B cell (primary cell): ENCODE data around the gene ANKRD34A. TPM values are rescaled to one million over a fixed set of nuclear protein-coding genes. Genes with fewer than 3 reads are reported as not detected.

Source experiments
- ATAC-seq: fragments of 200-7000 bp; cut with Tn5 transposase; one replicate; pipeline ENCODE4 v1.10.0; 2021; ENCODE audit warnings: low read depth, mild to moderate bottlenecking, moderate number of reproducible peaks, moderate library complexity
- CTCF ChIA-PET: fragments of 350-600 bp; sonication (Branson Sonifier 250); formaldehyde crosslinking; loops from one replicate; lab custom pipeline; 2021; ENCODE audit warnings: antibody characterized with exemption, inconsistent platforms; lab: Charles Lee
- POLR2A ChIA-PET: fragments of 350-600 bp; sonication (Branson Sonifier 250); formaldehyde crosslinking; loops from one replicate; lab custom pipeline; 2021; ENCODE audit warnings: antibody characterized with exemption; lab: Charles Lee
- DNase-seq: peaks from one replicate; pipeline ENCODE4 v3.0.0; 2013
- H2AFZ ChIP-seq: 2 replicates; pipeline ENCODE4 v1.6.1; 2012; ENCODE audit warnings: mild to moderate bottlenecking, low read depth, low read length; ENCODE audit not compliant: insufficient read depth, poor library complexity, severe bottlenecking
- H3K27ac ChIP-seq, 2 donors: 1 replicate in 1 of 2; 2 replicates in 1 of 2; pipeline ENCODE4 v1.5.1; 2012 to 2013; ENCODE audit warnings: low read length in 2 of 2, mild to moderate bottlenecking in 2 of 2, moderate library complexity in 1 of 2
- H3K27me3 ChIP-seq, 4 experiments: fragments of 200-600 bp in 1 of 4; sonication (generic) in 1 of 4; replicated peaks in 1 of 4; 1 replicate in 2 of 4; 2 replicates in 2 of 4; pipeline versions ENCODE4 v1.6.1 to v1.7.0; 2013 to 2016; ENCODE audit warnings: low read length in 3 of 4, mild to moderate bottlenecking in 2 of 4, mixed read lengths in 1 of 4, moderate library complexity in 1 of 4; ENCODE audit not compliant: insufficient read depth in 4 of 4, control insufficient read depth in 3 of 4; ENCODE audit errors: control extremely low read depth in 1 of 4
- H3K36me3 ChIP-seq, 2 experiments: replicated peaks in 1 of 2; 1 replicate in 1 of 2; 2 replicates in 1 of 2; pipeline versions ENCODE4 v1.6.1 to v1.7.1; 2013; ENCODE audit warnings: low read length in 1 of 2; ENCODE audit not compliant: insufficient read depth in 2 of 2, control insufficient read depth in 1 of 2; ENCODE audit errors: control extremely low read depth in 1 of 2, extremely low read depth in 1 of 2
- H3K4me1 ChIP-seq, 2 donors: fragments of 200-600 bp in 1 of 2; sonication (generic) in 1 of 2; 1 replicate in 1 of 2; 2 replicates in 1 of 2; pipeline versions ENCODE4 v1.5.1 to v1.6.1; 2013 to 2017; ENCODE audit warnings: low read length in 2 of 2; ENCODE audit not compliant: control insufficient read depth in 2 of 2, insufficient read depth in 2 of 2
- H3K4me2 ChIP-seq: replicated peaks from 2 replicates; pipeline ENCODE3; 2012; ENCODE audit warnings: mild to moderate bottlenecking, low read depth, low read length; ENCODE audit not compliant: poor library complexity, severe bottlenecking
- H3K4me3 ChIP-seq, 5 experiments: fragments of 200-600 bp in 1 of 5; sonication (generic) in 1 of 5; 1 replicate in 3 of 5; 2 replicates in 2 of 5; pipeline versions ENCODE4 v1.5.1 to v1.7.0; 2011 to 2016; ENCODE audit warnings: low read length in 4 of 5, mild to moderate bottlenecking in 4 of 5, low read depth in 2 of 5, control low read depth in 1 of 5, moderate library complexity in 1 of 5; ENCODE audit not compliant: insufficient read depth in 1 of 5; ENCODE audit errors: control extremely low read depth in 1 of 5, extremely low read depth in 1 of 5
- H3K79me2 ChIP-seq: fragments of 200-600 bp; sonication (generic); one replicate; pipeline ENCODE4 v1.6.0; 2016; ENCODE audit warnings: low read length; ENCODE audit not compliant: control insufficient read depth, insufficient read depth
- H3K9ac ChIP-seq: fragments of 200-600 bp; sonication (generic); 2 replicates; pipeline ENCODE4 v1.6.1; 2017; ENCODE audit warnings: mild to moderate bottlenecking, low read length, moderate library complexity
- H3K9me3 ChIP-seq, 3 donors: one replicate each; pipeline versions ENCODE4 v1.6.1 to v1.7.1; 2013; ENCODE audit warnings: low read length in 2 of 3; ENCODE audit not compliant: control insufficient read depth in 2 of 3, insufficient read depth in 1 of 3; ENCODE audit errors: control extremely low read depth in 1 of 3
- H4K20me1 ChIP-seq: 2 replicates; pipeline ENCODE4 v1.6.0; 2012; ENCODE audit warnings: mild to moderate bottlenecking, low read length; ENCODE audit not compliant: insufficient read depth, control insufficient read depth, poor library complexity, severe bottlenecking
- H3K27ac Mint-ChIP-seq: one replicate; pipeline ENCODE4 v1.8.0; 2021; ENCODE audit warnings: mixed read lengths
- H3K27me3 Mint-ChIP-seq: one replicate; pipeline ENCODE4 v1.8.0; 2021; ENCODE audit warnings: mixed read lengths
- H3K4me1 Mint-ChIP-seq: one replicate; pipeline ENCODE4 v1.8.0; 2021; ENCODE audit warnings: mixed read lengths
- H3K4me3 Mint-ChIP-seq: one replicate; pipeline ENCODE4 v1.8.0; 2021; ENCODE audit warnings: mixed read lengths
- H3K9me3 Mint-ChIP-seq: one replicate; pipeline ENCODE4 v1.8.0; 2022; ENCODE audit warnings: mixed read lengths; ENCODE audit not compliant: insufficient read depth
- CTCF ChIP-seq: fragments of 200-600 bp; IDR thresholded peaks from one replicate; pipeline ENCODE4 v1.8.0; 2022; ENCODE audit warnings: antibody characterized with exemption, mild to moderate bottlenecking
- EZH2 ChIP-seq: IDR thresholded peaks from 2 replicates; pipeline ENCODE4 v1.6.1; 2012; ENCODE audit warnings: borderline replicate concordance, low read depth, mild to moderate bottlenecking, moderate library complexity, low read length; ENCODE audit not compliant: insufficient read depth, poor library complexity, severe bottlenecking
- WGBS: methylation state at CpG from one replicate; pipeline ENCODE4 v1.1.5; 2013; ENCODE audit warnings: missing lambda C conversion rate; ENCODE audit not compliant: insufficient coverage; 5-methylcytosine and 5-hydroxymethylcytosine counted together
- intact Hi-C: fragments of 100-400 bp; cut with micrococcal nuclease; formaldehyde crosslinking; loops from one replicate; pipeline ENCODE4 v1.10.0; 2022
- polyA plus RNA-seq: library from polyadenylated mRNA; depleted of rRNA; stranded (reverse); fragments of >200 nt; gene quantifications from 2 replicates; pipeline ENCODE4 v1.2.3, GENCODE V29; 2012
- total RNA-seq, 2 donors: library from RNA; stranded (reverse); fragments of 120-200 nt in 1 of 2; gene quantifications; 1 replicate in 1 of 2; 2 replicates in 1 of 2; pipeline versions ENCODE4 v1.2.3 to v1.2.4, GENCODE V29; 2013 to 2022

ANKRD34A gene
- total and polyA plus RNA-seq, 2 donors (not counting 1 experiment from before 2014, with no cell fraction given), result 0.86 to 1.8 TPM

DNA sequence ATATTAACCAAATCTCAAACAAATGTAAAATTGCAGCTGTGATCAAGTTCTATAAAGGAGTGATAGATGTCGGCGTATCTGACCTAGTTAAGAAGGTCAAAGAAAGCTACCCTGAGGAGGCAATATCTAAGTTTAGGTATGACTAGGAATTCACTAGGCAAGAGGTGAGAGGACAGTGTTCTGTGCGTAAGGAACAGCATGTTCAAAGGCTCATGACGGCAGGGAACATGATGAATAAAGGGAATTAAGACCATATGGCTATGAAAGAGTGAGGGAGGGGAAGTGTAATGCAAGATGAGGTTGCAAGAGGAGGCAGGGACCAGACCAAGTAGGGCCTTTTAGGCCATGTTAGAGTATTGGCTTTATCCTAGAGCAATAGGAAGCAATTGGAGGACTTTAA lies 15.2 kb downstream of the ANKRD34A start:
- TF ChIP-seq CTCF (no peak), EZH2 (no peak)
- Histone ChIP-seq H3K4me2 (no peak overlapping the region), H3K27me3 (no peaks in the 10 kb centered on the region), H3K4me1 (no peaks in the 10 kb centered on the region), H4K20me1 (no peaks in the 10 kb centered on the region), H3K79me2 (peaks cover 51% of the 10 kb centered on the region), H3K27ac (no peak overlapping the region), H3K36me3 (peaks cover 1 to 19% of the 10 kb centered on the region in 2 experiments), H3K9ac (no peak overlapping the region), H2AFZ (no peak overlapping the region), H3K9me3 (no peaks in the 10 kb centered on the region), H3K4me3 (no peak overlapping the region)
- H3K9me3 Mint-ChIP-seq, result no peaks in the 10 kb centered on the region
- ChIA-PET CTCF (interaction anchor here (0.8 to 2.1 kb wide), 3 partner anchors 18 to 104 kb away, joined by 3 to 5 read pairs (median 4); partner anchors contain the start of genes NUDT17 and RBM8A), POLR2A (interaction anchor here (0.7 to 0.8 kb wide), 2 partner anchors 8 to 10 kb away, joined by 3 read pairs; partner anchors contain the start of gene LIX1L)
- H3K27me3 Mint-ChIP-seq, result no peaks in the 10 kb centered on the region
- no peak overlapping the region for H3K4me3 Mint-ChIP-seq
- no peak for DNase-seq
- 93% methylated on average over 4 of the region's 4 CpGs for WGBS
- peaks cover 12% of the 10 kb centered on the region for H3K4me1 Mint-ChIP-seq
- ATAC-seq, result no peak
- intact Hi-C loops, result no loop called here
- H3K27ac Mint-ChIP-seq, result no peak overlapping the region

GRCh38 chr1:145947551-145947950 lies 16.8 kb downstream of the ANKRD34A start:
- Histone ChIP-seq H3K36me3 (peaks cover 3 to 25% of the 10 kb centered on the region in 2 experiments), H3K79me2 (peaks cover 38% of the 10 kb centered on the region)

More at GRCh38 chr1:145947551-145947950, 16.8 kb downstream of the ANKRD34A start:
- H3K27ac ChIP-seq, result no peak overlapping the region
- Mint-ChIP-seq H3K27ac (no peak overlapping the region), H3K4me3 (no peak overlapping the region), H3K9me3 (no peaks in the 10 kb centered on the region), H3K4me1 (peaks cover 8% of the 10 kb centered on the region), H3K27me3 (no peaks in the 10 kb centered on the region)
- H3K4me3 ChIP-seq, result no peak overlapping the region
- TF ChIP-seq CTCF (no peak), EZH2 (no peak)
- 100% methylated on average over 2 of the region's 4 CpGs for WGBS
- no peak overlapping the region for H3K4me2 ChIP-seq
- DNase-seq (no peak), ATAC-seq (no peak)
- no peak overlapping the region for H3K9ac ChIP-seq
- no peak overlapping the region for H2AFZ ChIP-seq
- POLR2A ChIA-PET, result interaction anchor here (0.8 kb wide), 1 partner anchor 20 kb away, joined by 3 read pairs; the partner anchor contains the start of gene RBM8A
- no peaks in the 10 kb centered on the region for H3K4me1 ChIP-seq
- CTCF ChIA-PET, result no interaction called here
- intact Hi-C loops, result no loop called here
- H3K9me3 ChIP-seq, result no peaks in the 10 kb centered on the region
- H3K27me3 ChIP-seq, result no peaks in the 10 kb centered on the region
- no peaks in the 10 kb centered on the region for H4K20me1 ChIP-seq
